ENCODE results near the gene PCDHGA3. TPM values are rescaled to one million over a fixed set of nuclear protein-coding genes. Genes with fewer than 3 reads are reported as not detected.

The PCDHGA3 gene
- total RNA-seq, 2 donors from 2014 or later: 4.3 TPM; not detected in 1

DNA sequence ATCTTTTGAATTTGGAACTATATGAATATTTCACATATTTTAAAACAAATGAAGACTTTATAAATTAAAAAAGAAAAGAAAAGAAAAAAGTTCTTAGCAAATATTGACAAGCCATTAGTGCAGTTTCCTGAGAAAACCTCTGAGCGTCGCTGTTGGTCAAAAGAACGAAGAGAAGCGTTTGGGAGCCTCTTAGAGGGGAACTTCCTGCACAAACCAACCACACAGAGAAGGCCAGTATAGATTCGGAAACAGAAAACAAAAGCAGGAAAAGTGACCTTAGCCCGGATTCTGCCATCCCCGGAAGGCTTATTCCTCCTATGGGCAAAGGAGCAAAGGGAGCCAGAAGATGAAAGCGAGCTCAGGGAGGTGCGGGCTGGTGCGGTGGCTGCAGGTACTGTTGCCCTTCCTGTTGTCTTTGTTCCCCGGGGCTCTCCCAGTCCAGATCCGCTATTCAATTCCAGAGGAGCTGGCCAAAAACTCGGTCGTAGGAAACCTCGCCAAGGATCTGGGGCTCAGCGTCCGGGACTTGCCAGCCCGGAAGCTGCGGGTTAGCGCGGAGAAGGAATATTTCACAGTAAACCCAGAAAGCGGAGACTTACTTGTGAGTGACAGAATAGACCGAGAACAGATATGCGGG, 16.3 kb downstream of the PCDHGA3 start, which contains the start of gene PCDHGB2:
TSS of gene PCDHGB2 (plus strand) at position 205 of the 637 bp plus-strand sequence. CDS start at position 347, 142 bp downstream.
- peak; percentile 63 for DNase-seq
- H3K9ac ChIP-seq (ENCODE audit: extremely low read depth, low read length, poor library complexity, severe bottlenecking): no peak within 1 kb of the TSS
- H3K36me3 ChIP-seq (ENCODE audit: control insufficient read depth, insufficient read depth, low read length): no peaks in the 10 kb centered on the region
- Mint-ChIP-seq H3K27ac (no peak within 1 kb of the TSS), H3K27me3 (ENCODE audit: insufficient read depth) (no peaks in the 10 kb centered on the region), H3K4me1 (no peaks in the 10 kb centered on the region), H3K36me3 (ENCODE audit: low read depth) (peaks cover 56% of the 10 kb centered on the region), H3K9me3 (peaks cover 77% of the 10 kb centered on the region), H3K4me3 (no peak within 1 kb of the TSS)
- WGBS, 2 experiments (ENCODE audit: insufficient coverage in 1 of 2, insufficient read length in 1 of 2): 88 to 90% methylated on average over 21 to 24 of the region's 24 CpGs
- H3K4me1 ChIP-seq (ENCODE audit: control insufficient read depth, insufficient read depth, low read length): no peaks in the 10 kb centered on the region
- TF ChIP-seq CTCF (conservative IDR thresholded peaks at IDR 0.05): peak; percentile 72
- peaks cover 61% of the 10 kb centered on the region for H3K9me3 ChIP-seq (ENCODE audit: control insufficient read depth, low read length)
- no peak within 1 kb of the TSS for H3K4me3 ChIP-seq (ENCODE audit: low read length)
- no peaks in the 10 kb centered on the region for H3K27me3 ChIP-seq (ENCODE audit: control insufficient read depth, insufficient read depth, low read length, poor library complexity, severe bottlenecking)
- no peak within 1 kb of the TSS for H3K27ac ChIP-seq (ENCODE audit: low read depth, low read length)

DNA sequence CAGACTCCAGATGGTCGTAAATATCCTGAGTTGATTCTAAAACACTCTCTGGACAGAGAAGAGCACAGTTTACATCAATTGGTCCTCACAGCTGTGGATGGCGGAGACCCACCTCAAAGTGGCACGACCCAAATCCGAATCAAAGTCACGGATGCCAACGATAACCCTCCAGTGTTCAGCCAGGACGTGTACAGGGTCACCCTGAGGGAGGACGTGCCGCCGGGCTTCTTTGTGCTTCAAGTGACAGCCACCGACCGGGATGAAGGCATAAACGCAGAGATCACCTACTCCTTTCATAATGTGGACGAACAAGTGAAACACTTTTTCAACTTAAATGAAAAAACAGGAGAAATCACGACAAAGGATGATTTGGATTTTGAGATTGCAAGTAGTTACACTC, 17.1 kb downstream of the PCDHGA3 start:
- no peaks in the 10 kb centered on the region for H3K36me3 ChIP-seq (ENCODE audit: control insufficient read depth, insufficient read depth, low read length)
- H3K4me3 ChIP-seq (ENCODE audit: low read length): no peak overlapping the region
- DNase-seq: no peak
- Mint-ChIP-seq H3K36me3 (ENCODE audit: low read depth) (peaks cover 58% of the 10 kb centered on the region), H3K9me3 (peaks cover 78% of the 10 kb centered on the region), H3K4me1 (no peaks in the 10 kb centered on the region), H3K27ac (no peak overlapping the region), H3K27me3 (ENCODE audit: insufficient read depth) (no peaks in the 10 kb centered on the region), H3K4me3 (no peak overlapping the region)
- no peak overlapping the region for H3K9ac ChIP-seq (ENCODE audit: extremely low read depth, low read length, poor library complexity, severe bottlenecking)
- H3K27me3 ChIP-seq (ENCODE audit: control insufficient read depth, insufficient read depth, low read length, poor library complexity, severe bottlenecking): no peaks in the 10 kb centered on the region
- no peak for TF ChIP-seq CTCF (conservative IDR thresholded peaks at IDR 0.05)
- no peak overlapping the region for H3K27ac ChIP-seq (ENCODE audit: low read depth, low read length)
- H3K9me3 ChIP-seq (ENCODE audit: control insufficient read depth, low read length): peaks cover 59% of the 10 kb centered on the region
- no peaks in the 10 kb centered on the region for H3K4me1 ChIP-seq (ENCODE audit: control insufficient read depth, insufficient read depth, low read length)
- 89 to 95% methylated on average over 14 to 15 of the region's 15 CpGs for WGBS, 2 experiments (ENCODE audit: insufficient coverage in 1 of 2, insufficient read length in 1 of 2)

GRCh38 chr5:141362719-141363118, 19.1 kb downstream of the PCDHGA3 start:
- H3K4me3 Mint-ChIP-seq: no peak overlapping the region
- H3K4me3 ChIP-seq (ENCODE audit: low read length): no peak overlapping the region
- no peaks in the 10 kb centered on the region for H3K4me1 ChIP-seq (ENCODE audit: control insufficient read depth, insufficient read depth, low read length)

More at GRCh38 chr5:141362719-141363118, 19.1 kb downstream of the PCDHGA3 start:
- no peak for DNase-seq
- no peak overlapping the region for H3K27ac Mint-ChIP-seq
- Histone ChIP-seq H3K9me3 (ENCODE audit: control insufficient read depth, low read length) (peaks cover 57% of the 10 kb centered on the region), H3K36me3 (ENCODE audit: control insufficient read depth, insufficient read depth, low read length) (no peaks in the 10 kb centered on the region), H3K9ac (ENCODE audit: extremely low read depth, low read length, poor library complexity, severe bottlenecking) (no peak overlapping the region), H3K27me3 (ENCODE audit: control insufficient read depth, insufficient read depth, low read length, poor library complexity, severe bottlenecking) (no peaks in the 10 kb centered on the region), H3K27ac (ENCODE audit: low read depth, low read length) (no peak overlapping the region)
- TF ChIP-seq CTCF (conservative IDR thresholded peaks at IDR 0.05): no peak
- H3K27me3 Mint-ChIP-seq (ENCODE audit: insufficient read depth): no peaks in the 10 kb centered on the region
- no peaks in the 10 kb centered on the region for H3K4me1 Mint-ChIP-seq
- H3K9me3 Mint-ChIP-seq: peaks cover 73% of the 10 kb centered on the region
- H3K36me3 Mint-ChIP-seq (ENCODE audit: low read depth): peaks cover 51% of the 10 kb centered on the region

Measured in endodermal cell (in vitro differentiated cells).